ENCODE measurements around the gene TMEM203. TPM values are rescaled to one million over a fixed set of nuclear protein-coding genes. Genes with fewer than 3 reads are reported as not detected.
"Not testable (repeated sequence)": the region's sequence is repeated elsewhere in the genome, so short reads cannot be mapped to it uniquely, and the experiment has no call there.

Gene TMEM203, protein sequence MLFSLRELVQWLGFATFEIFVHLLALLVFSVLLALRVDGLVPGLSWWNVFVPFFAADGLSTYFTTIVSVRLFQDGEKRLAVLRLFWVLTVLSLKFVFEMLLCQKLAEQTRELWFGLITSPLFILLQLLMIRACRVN
- polyA plus RNA-seq (2013, experiment 1 of 2; ENCODE audit: insufficient read length) = 38.0 TPM
- polyA plus RNA-seq (2013, experiment 2 of 2; ENCODE audit: insufficient read length) = 38.8 TPM

DNA sequence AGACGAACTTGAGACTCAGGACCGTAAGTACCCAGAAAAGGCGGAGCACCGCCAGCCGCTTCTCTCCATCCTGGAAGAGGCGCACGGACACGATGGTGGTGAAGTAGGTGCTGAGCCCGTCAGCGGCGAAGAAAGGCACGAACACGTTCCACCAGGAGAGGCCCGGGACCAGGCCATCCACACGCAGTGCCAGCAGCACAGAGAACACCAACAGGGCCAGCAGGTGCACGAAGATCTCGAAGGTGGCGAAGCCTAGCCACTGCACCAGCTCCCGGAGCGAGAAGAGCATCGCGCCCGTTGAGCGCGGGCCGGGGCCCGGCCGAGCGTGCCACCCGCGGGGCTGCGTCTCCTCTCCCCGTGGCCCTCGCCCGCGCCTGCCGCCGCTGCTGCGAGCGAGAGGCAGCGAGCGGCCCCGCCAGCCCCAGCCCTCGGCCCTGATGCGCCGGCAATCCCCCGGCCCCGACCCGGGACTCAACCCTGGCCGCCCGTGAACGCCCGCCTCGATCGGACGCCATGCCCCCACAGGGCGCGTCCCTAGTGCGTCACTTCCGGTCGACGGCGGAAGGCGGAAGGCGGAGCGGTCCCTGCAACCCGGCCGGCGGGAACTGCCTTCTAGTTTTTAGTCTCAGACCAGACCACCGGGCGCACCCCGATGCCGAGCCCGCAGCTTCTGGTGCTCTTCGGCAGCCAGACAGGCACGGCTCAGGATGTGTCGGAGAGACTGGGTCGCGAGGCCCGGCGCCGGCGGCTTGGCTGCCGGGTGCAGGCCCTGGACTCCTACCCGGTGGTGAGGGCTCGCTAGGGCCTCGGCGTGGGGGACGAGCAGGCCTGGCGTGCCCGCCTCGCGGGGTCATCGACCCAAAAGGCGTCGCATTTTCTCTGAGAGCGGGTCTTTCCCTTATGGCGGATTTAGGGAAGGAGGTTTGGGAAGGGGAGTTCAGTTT is at the start of gene TMEM203, which contains the start of gene NDOR1:
Gene TMEM203 (minus strand): TSS at position 523 of the 944 bp plus-strand sequence. CDS start 234 bp downstream, at position 289.
Gene NDOR1 (plus strand): TSS at position 575 of the 944 bp plus-strand sequence. CDS start 78 bp downstream, at position 653.
- DNase-seq = peak; percentile 85

DNA sequence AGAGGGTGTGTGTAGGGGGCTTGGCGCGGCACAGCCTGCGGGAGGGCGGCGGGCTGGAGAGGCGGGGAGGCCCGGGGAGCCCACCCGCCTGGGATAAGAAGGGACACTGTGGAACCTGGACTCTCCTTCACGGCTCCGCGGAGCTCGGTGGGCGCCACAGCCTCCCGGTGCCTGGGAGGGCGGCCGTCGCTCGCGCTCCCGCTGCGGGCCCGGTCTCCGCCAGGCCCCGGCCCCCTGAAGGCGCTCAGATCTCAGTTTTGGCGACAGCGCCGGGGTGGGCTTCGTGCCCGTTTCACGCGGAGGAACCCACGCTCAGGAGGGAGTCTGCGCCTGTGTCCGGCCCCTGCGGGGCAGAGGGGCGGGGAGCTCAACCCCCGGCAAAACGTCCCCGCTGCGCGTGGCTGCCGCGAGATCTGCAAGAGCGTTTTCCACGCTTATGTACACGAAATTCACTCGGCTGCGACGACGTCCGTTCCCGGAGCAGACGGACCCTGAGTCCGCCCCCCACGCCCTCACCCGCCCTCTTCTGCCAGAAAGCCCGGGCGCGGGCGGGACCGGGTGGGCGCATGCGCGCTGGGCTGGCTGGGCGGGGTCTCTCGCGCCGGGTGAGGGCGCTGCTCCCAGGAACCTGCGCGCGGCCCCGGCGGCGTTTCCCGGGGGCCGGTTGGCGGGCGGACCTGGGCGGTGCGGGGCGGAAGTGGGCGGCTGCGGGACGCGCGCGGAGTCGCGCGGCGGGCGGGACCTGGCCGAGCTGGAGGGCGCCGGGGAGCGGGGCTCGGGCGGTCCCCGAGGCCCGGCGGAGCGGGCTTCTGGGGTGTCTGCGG is 49.4 kb upstream of the TMEM203 start, which contains the start of gene NELFB:
Gene NELFB (plus strand): TSS at position 704 of the 824 bp plus-strand sequence.
- peak; percentile 87 for DNase-seq

DNA sequence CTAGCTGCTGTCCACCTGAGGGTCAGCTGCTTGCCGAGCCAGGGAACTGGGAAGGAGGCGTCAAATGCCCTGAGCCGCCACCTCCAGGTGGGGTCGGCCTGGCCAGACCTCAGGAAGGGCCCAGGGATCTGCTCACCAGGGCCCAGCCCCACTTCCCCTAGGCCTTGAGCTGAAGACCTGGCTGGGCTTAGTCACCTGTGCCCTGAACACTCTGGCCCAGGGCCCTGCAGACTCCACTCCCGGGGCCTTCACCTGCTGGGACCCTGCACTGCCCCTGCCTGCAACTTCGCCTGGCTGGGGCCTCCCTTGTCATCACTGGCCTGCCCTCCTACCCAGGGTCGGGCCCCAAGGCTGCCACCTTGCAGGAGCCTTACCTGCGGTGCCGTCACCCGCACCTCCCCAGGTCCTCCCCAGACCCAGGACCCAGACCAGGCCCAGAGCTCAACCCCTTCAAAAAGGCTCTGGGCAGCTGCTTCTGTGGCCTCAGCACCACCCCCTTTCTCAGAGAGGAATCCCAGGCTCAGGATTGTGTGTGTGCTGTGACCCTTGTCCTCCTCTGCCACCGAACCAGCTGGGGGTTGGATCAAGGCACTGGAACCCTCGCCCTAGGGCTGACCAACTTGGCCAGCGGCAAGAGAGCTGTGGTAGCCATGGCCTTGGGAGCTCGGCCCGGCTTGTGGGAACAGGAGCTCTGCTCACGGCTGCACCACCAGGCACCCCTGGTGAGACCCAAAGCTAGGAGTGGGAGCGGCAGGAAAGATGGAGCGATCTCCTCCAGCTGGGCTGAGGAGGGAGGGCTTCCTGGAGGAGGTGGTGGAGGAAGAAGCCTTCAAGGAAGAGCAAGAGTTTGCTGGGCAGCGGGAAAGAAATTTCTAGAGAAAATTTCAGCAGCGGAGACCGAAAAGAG is 48.5 kb upstream of the TMEM203 start:
- no peak for DNase-seq

DNA sequence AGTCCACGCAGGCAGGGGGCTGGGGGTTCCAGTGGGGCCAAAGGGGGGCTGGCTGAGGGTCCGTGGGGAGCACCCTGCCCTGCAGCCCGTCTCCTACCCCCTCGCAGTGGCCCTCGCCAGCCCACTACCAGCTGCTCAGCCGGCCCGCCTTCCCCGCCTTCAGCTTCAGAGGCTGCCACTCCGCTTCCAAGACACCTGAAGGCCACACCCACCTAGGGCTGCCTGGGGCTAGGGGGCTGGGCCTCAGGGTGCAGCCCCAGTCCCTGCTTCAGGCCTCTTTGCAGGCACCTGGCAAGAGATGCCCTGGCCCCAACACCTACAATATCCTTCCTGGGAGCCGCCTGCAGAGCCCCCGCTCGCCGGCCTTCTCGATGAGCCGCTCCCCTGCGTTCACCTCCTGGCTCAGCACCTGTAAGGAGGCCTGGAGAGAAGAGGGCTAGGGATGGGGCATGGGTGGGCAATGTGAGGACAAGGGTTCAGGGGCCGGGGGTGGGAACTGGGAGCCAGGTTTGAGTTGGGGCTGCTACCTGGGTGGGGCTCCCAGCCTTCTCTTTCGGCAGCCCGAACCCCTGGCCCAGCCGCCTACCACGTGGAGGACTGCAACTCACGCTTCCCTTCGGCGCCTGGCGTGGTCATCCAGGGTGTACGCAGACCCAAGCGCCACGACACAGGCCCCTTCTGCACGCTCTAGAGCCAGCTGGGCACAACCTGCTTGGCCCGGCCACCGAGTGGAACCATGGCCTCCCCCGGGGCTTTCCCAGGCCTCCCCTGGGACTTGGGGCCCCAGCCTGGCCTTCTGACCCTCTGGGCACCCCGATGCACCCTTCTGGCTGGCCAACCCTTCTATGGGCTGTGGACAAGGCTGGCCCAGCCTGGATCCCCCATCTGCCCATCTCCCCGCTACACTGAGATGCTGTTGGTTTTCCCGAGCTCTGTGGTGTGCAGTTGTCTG is 47.4 kb upstream of the TMEM203 start:
- DNase-seq = no peak

DNA sequence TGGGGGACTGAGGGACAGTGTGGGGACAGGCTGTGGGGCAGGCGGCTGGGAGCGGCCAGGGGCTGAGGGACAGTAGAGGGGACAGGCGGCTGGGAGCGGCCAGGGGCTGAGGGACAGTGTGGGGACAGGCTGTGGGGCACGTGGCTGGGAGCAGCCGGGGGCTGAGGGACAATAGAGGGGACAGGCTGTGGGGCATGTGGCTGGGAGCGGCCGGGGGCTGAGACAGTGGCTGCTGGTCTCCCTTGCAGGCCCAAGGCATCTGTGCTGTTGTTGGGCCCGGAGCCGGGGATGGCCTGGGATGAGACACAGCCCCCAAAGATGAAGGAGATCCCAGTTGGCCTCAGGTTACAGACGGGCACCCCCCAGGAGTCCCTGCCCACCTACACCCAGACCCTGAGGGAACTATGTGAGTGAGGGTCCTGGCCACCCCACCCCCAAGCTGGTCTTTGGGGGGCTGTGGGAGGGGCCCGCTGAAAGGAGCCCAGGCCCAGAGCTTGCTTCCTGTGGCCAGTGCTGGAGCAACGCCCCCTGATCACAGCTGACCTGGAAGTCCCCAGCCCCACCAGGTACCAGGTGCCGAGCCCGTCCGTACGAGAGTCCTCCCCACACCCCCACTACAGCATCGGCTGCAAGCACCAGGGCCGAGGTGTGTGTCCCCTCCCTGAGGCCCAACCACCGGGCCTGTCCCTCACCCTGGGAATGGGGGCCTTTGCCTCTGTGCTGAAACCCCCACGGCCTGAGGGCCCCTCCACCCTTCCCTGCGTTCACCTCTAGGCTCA is 46.2 kb upstream of the TMEM203 start:
- no peak for DNase-seq

DNA sequence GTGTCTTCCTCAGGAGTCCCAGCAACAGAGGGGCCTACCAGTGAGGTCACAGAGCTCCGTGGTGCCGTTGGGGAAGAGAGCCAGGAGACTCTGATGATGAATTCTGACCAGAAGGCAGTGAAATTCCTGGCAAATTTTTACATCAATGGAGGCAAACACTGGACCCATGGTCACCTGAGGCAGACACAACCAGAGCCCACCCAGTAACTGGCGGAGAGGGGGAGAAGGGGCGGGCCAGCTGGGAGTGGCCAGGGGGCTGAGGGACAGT is 45.7 kb upstream of the TMEM203 start, which contains the start of gene STPG3:
Gene STPG3 (plus strand): TSS at position 93 of the 268 bp plus-strand sequence. CDS start 1 bp downstream, at position 94.
- no peak for DNase-seq

DNA sequence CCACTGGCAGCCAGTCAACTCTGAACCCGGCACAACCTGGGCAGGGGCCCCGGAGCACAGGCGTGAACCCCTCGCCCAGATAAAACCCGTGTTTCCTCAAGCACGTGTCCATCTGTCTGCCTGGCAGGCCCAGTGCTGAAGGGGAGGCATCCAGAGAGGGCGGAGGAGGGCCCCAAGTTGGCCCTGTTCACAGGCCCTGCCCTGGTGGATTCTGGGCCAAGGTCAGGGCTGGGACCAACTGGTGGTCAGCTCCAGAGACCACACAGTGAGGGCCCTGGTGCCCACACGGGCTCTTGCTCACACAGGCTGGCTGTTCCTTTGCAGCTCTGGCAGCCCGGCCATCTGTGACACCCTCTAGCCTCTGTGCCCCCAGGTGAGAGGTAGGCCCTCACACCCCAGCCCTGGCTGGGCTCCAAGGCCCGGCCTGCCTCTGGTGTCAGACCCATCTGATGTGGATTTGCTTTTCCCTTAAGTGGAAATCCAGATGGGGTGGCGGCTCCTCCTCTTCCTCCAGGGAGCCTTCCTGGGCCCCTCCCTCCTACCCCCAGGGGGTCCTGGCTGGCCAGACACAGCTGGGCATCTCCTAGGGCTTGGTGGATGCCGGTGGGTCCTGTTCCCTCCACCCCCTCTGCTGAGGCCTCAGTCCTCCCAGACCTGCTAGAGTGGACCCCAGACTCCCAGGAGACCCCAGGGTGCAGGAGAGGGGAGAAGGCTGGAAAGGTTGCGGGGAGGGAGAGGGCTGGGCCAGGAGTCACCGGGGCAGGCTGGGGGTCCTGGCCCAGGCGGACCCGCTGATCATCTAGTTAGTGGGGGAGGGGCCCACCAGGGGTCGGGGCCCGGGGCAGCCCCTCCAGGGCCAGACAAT is 45.1 kb upstream of the TMEM203 start:
- DNase-seq = no peak

DNA sequence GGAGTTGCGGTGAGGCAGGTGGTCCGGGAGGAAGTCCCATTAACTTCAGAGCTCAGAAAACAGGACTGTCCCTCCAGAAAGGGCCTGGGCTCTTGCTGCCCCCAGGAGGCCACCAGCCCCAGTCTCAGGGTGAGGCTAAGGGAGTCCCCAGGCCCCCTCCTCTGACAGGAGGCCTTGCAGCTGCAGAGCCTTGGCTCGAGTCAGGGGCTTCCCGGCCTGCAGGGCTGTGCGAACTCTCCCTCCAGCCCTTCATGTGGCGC is 42.4 kb upstream of the TMEM203 start:
- no peak for DNase-seq

DNA sequence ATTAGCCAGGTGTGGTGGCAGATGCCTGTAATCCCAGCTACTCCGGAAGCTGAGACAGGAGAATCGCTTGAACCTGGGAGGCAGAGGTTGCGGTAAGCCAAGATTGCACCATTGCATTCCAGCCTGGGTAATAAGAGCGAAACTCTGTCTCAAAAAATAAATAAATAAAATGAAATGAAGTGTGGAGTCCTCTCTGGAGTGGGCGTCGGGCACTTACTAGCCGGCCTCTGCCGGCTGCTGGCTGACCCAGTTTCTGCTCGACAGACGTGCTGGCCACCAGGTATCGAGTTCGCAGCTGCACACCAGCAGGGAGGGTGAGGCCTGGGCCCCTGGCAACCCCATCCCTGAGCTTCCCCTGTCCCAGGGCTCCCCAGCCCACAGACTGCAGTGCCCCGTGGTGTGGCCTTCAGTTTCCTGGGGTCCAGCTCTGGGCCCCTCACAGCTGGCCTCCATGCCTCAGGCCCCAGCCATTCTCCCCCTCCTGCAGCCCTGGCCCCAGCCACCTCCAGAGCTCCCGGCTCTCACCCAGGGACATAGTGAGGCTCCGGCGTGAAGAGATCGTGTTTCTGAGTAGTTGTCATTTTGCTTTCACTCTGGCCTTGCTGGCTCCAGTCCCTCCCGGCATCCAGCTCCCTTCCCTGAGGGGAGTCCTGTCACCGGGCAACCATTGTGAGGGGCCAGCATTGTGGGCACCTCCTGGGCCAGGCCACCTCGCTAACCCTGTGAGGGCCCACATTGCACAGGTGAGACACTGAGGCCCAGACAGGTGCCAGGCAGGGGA is 41.9 kb upstream of the TMEM203 start:
- no peak for DNase-seq

DNA sequence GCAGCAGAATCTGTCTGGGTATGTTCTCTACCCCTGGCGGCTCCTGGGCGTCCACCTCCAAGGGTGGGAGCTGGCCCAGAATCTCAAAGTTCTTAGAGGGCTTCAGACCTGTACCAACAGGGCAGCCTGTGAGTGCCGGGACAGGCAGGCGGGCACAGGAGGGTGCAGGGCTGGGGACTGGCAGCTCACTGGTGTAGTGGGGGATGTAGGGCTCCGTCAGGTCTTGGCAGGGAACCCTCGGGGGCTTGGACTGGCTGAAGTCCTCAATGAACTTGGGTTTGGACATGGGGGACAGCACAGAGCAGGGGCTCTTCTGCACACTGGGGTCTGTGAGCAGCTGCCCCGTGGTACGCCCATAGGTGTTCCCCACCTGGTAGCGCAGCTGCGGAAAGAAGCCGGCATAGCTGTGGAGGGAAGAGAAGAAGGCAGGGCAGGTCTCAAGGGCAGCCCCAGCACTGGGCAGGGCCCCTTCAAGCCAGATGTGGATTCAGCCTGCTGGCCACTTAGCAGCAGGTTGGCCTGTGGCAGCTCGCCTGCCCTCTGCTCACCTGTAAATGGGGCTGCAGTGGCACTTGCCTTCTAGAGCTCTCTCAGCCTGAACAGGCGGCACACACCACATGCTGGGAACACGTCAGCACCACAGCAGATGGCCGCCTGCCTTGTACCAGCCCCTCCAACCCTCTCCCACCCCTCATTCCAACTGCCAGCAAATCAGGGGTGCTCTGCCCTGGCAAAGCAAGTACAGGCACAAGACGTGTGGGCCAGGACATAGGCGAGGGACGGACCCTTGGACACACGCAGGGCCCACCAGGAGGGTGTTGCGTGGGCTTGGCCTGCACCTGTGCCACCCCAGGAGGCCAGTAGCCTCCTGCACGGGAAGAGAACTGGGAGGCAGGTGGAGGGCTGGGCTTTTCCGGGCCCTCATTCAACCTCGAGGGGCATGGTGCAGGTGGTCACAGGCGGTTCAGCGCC is 40.3 kb upstream of the TMEM203 start:
- no peak for DNase-seq

DNA sequence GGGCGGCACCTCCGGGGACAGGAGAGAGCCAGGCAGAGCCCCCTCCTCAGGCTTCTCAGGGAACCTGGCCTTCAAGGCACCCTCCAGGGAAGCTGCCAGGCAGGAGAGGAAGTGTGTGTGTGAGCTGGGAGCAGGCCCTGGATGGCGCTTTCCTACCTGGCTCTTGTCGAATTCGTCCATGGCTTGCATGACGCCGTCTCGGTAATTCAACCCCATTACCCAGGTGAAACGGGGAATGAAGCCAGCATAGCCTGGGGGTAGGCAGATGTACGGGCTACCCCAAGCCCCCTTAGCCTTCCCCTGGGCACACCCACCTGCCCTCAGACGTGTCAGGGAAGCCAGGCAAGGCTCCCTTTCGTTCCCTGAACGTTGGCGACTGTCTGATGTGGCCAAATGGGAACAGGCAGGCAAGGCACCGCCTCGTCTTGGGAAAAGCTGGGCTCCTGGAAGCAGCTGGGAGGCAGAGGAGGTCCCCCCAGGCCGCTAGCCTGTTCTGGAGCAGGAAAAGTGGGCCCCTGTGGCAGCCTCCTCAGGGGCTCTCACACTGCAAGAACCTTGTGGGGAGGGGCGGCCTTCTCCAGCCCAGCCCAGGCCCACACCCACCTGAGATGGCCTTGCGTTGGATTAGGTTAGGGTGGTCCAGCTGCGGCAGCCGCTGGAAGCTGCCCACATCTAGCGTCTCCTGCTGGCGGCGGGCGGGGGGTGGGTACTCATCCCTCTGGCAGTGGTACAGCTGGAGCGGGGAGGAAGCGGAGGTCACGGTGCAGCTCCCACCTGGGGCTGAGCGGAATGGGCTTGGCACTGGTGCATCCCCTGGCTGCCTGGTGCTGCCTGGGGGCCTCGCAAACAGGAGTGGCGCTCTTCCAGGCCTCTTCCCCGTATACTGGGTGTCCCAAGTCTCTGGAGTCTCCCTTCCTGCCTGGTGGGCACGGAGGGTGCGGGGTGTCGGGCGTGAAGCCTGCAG is 39.3 kb upstream of the TMEM203 start:
- DNase-seq = no peak

DNA sequence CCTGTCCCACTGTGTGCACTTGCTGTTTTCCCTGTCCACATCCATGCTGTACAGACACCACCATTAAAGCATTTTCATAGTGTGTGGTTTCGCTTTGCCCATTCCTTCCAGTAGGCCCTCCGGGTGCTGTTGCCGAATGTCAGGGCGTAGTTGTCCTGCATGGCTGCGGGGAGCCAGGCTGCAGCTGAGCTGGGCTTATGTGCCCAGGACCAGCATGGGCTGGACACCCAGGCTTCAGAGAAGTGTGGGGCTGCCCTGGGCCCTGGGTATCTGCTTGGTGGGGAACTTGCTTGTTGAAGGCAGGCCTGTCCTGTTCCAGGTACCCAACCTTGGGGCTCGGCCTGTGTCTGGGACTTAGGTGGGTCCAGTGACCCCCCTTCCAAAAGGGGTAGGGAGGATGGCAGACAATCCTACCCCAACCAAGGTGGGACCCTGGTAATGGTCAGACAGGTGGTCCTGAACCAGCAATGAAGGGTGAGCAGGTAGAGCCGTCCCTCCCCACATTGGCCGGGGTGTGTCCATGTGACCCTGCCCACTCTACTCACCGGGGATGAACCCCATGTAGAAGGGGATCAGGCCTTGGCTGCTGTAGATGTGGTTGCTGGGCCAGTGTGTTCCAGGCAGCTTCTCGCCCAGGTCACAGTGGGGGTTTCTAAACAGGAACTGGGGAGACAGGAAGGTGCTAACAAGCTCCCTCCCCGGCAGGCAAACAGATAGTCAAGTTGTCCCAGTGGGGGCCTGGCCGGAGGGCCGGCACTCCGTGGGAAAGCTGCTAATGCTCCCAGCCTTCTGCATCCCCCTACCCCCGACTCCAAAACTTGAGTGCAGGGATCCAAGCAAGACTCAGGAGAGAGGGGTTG is 38.4 kb upstream of the TMEM203 start:
- no peak for DNase-seq

DNA sequence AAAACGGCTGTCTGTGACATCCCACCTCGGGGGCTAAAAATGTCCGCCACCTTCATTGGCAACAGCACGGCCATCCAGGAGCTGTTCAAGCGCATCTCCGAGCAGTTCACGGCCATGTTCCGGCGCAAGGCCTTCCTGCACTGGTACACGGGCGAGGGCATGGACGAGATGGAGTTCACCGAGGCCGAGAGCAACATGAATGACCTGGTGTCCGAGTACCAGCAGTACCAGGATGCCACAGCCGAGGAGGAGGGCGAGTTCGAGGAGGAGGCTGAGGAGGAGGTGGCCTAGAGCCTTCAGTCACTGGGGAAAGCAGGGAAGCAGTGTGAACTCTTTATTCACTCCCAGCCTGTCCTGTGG is 37.8 kb upstream of the TMEM203 start:
- not testable (repeated sequence) for DNase-seq
